ENCODE results near the gene IRF2. TPM values are rescaled to one million over a fixed set of nuclear protein-coding genes. Genes with fewer than 3 reads are reported as not detected.
A peak's percentile ranks its signal among the peaks of the same experiment; 100 is the strongest.

The IRF2 gene
- total RNA-seq, 4 donors from 2014 or later = 27.9 to 38.7 (median 29.9) TPM

DNA sequence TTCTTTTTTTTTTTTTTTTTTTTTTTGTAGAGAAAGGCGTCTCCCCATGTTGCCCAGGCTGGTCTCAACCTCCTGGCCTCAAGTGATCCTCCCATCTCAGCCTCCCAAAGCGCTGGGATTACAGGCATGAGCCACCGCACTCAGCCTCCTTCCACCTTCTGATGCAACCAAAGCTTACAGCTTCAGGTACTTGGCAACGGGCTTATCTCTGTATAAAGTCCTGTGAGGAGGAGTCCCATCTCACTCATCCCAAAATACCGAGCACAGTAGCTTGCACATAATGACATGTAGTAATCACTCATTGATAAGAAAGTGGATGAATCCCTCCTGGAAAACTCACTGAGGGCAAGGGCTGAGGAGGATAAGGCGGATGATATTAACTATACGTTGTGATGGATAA is 19.1 kb downstream of the IRF2 start:
- H3K4me1 ChIP-seq = peaks cover 52% of the 10 kb centered on the region
- no peak overlapping the region for H3K27ac ChIP-seq
- H3K27me3 ChIP-seq = no peaks in the 10 kb centered on the region
- no peak for TF ChIP-seq POLR2AphosphoS5 (IDR thresholded peaks at IDR 0.05)
- TF ChIP-seq, protein P1, sequence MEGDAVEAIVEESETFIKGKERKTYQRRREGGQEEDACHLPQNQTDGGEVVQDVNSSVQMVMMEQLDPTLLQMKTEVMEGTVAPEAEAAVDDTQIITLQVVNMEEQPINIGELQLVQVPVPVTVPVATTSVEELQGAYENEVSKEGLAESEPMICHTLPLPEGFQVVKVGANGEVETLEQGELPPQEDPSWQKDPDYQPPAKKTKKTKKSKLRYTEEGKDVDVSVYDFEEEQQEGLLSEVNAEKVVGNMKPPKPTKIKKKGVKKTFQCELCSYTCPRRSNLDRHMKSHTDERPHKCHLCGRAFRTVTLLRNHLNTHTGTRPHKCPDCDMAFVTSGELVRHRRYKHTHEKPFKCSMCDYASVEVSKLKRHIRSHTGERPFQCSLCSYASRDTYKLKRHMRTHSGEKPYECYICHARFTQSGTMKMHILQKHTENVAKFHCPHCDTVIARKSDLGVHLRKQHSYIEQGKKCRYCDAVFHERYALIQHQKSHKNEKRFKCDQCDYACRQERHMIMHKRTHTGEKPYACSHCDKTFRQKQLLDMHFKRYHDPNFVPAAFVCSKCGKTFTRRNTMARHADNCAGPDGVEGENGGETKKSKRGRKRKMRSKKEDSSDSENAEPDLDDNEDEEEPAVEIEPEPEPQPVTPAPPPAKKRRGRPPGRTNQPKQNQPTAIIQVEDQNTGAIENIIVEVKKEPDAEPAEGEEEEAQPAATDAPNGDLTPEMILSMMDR (IDR thresholded peaks at IDR 0.05) = no peak
- no peaks in the 10 kb centered on the region for H3K36me3 ChIP-seq
- no peak for DNase-seq (ENCODE audit: low spot score in 2 of 2)
- H3K4me3 ChIP-seq = no peak overlapping the region
- 94% methylated on average over 7 of the region's 7 CpGs for WGBS
- no peaks in the 10 kb centered on the region for H3K9me3 ChIP-seq

DNA sequence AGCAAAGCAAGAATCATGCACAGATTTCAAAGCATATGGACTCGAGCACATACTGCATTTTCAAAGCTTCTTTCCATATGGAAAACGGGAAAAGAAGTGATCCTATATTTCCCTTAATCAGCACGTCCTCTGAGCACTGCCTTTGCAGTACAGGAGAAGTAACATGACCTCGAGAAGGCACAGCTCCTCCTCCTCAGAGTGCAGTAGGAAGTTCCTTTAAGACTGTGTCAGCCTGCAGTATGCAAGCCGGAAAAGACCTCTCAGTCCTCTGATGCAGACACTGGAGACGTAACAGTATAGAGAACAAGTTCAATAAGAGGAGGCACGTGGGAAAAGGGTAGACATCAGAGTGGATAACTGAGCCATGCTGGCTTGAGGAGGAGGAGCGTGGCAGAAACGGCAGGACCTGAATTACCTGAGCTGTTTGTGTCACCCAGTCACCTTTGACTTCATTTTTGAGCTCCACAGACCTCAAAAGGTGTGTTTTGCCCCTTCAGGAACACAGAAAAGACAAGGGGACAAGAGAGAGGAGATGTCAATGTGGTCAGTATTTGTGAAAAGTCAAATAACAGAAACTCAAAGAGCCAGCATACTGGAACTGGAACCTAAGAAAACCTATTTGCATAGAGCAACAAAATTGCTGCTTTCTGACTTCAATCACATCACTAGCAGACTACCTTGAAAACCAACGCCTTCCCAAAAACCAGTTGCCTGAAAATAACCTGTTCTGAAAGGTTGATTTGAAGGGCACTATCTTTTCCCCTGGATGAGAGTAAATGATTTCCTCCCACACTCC is 20.8 kb downstream of the IRF2 start:
- 10% methylated on average over 10 of the region's 10 CpGs for WGBS
- Histone ChIP-seq H3K27ac (peak overlapping the region; percentile 31), H3K9me3 (no peaks in the 10 kb centered on the region), H3K36me3 (no peaks in the 10 kb centered on the region), H3K27me3 (no peaks in the 10 kb centered on the region), H3K4me1 (peaks cover 70% of the 10 kb centered on the region), H3K4me3 (no peak overlapping the region)
- DNase-seq (ENCODE audit: low spot score in 2 of 2) = no peak
- TF ChIP-seq, protein P1 (IDR thresholded peaks at IDR 0.05) = no peak
- no peak for TF ChIP-seq POLR2AphosphoS5 (IDR thresholded peaks at IDR 0.05)
- TF ChIP-seq EP300 (IDR thresholded peaks at IDR 0.05) = no peak
- TF ChIP-seq POLR2A (IDR thresholded peaks at IDR 0.05) = no peak

DNA sequence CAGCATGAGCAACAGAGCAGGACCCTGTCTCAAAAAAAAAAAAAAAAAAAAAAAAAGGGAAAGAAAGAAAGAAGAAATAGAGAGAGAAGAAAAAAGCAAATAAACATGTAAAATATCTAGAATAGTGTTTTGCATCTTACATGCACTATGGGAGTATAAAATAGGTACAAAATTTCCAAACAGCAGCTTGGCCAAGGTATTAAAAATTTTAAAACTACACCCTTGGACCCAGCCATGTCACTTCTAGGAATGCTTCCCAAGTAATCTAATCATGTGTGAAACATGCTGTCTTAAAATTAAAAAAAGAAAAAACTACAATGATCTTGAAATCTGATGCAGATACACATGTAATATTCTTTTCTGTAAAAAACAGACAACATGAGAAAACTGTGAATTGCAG is 21.6 kb downstream of the IRF2 start:
- no peak for DNase-seq (ENCODE audit: low spot score in 2 of 2)
- Histone ChIP-seq H3K27ac (no peak overlapping the region), H3K4me3 (no peak overlapping the region), H3K9me3 (no peaks in the 10 kb centered on the region), H3K4me1 (peaks cover 70% of the 10 kb centered on the region), H3K36me3 (no peaks in the 10 kb centered on the region), H3K27me3 (no peaks in the 10 kb centered on the region)
- TF ChIP-seq POLR2A (IDR thresholded peaks at IDR 0.05) (no peak), EP300 (IDR thresholded peaks at IDR 0.05) (no peak), POLR2AphosphoS5 (IDR thresholded peaks at IDR 0.05) (no peak)
- TF ChIP-seq, protein P1 (IDR thresholded peaks at IDR 0.05) = no peak

DNA sequence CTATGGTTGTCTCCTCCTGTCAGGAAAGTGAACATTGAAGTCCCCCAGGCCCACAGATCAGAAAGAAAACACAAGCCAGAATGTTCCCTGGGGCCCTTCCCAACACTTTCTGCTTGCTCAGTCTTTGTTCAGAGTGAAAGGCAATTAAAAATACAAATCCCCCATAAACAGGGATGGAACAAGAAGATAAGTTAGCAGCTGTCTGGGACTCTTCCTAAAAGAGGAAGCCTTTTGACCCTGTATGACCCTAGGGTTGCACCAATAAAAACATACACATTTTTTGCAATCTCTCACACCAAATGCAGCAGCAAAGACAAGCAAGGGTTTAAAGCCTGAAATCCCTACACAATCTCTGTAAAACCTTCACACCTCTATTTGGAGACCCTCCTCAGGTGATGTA is 22.6 kb downstream of the IRF2 start:
- H3K4me3 ChIP-seq = no peak overlapping the region
- no peaks in the 10 kb centered on the region for H3K27me3 ChIP-seq
- H3K9me3 ChIP-seq = no peaks in the 10 kb centered on the region
- DNase-seq (ENCODE audit: low spot score in 2 of 2) = no peak
- H3K27ac ChIP-seq = no peak overlapping the region
- no peaks in the 10 kb centered on the region for H3K36me3 ChIP-seq
- TF ChIP-seq POLR2AphosphoS5 (IDR thresholded peaks at IDR 0.05) (no peak), POLR2A (IDR thresholded peaks at IDR 0.05) (no peak), EP300 (IDR thresholded peaks at IDR 0.05) (no peak)
- TF ChIP-seq, protein P1 (IDR thresholded peaks at IDR 0.05) = no peak
- peaks cover 72% of the 10 kb centered on the region for H3K4me1 ChIP-seq

DNA sequence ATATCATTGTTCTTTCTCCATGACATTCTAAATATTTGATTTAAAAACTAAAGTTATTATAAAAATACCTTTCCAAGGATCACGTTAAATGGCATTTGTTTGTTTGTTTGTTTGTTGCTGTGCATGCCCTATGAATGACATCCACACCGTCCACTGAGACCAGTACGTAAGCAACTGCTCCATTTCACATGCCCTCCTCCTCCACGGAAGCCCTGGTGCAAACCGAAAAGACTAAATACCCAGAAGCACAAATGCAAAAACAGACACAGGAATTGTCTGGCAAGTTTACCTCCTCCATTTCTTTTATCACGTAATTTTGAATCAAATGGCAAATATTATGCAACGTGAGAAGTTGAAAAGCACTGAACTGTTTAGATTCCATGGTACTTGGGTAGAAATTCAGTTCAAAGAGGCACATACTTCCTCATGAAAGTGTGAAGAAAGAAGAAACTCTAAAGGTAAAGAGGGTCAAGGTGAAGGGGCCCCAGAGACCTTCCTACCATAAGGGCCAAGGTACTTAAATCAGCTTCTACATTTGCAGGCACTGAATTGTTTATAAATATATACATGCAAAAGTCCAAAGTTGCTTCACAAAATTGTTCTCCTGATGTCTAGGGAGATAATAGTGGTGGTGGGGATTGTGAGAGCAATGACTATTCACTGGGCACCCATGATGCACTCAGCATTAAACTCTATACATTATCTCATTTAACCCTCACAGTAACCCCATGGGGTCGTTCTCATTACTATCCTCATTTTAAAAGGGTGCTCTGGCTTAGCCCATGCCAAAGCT is 23.4 kb downstream of the IRF2 start:
- TF ChIP-seq EP300 (IDR thresholded peaks at IDR 0.05) (no peak), POLR2A (IDR thresholded peaks at IDR 0.05) (no peak), POLR2AphosphoS5 (IDR thresholded peaks at IDR 0.05) (no peak)
- TF ChIP-seq, protein P1 (IDR thresholded peaks at IDR 0.05) = no peak
- no peak for DNase-seq (ENCODE audit: low spot score in 2 of 2)
- Histone ChIP-seq H3K36me3 (no peaks in the 10 kb centered on the region), H3K9me3 (no peaks in the 10 kb centered on the region), H3K4me3 (no peak overlapping the region), H3K4me1 (peaks cover 72% of the 10 kb centered on the region), H3K27me3 (no peaks in the 10 kb centered on the region), H3K27ac (no peak overlapping the region)
- WGBS = 35% methylated on average over 8 of the region's 8 CpGs

Measured in suprapubic skin (tissue), 4 donors.